Tibial nerve (tissue), 4 donors: ENCODE data around the gene UBE2D2. TPM values are rescaled to one million over a fixed set of nuclear protein-coding genes. Genes with fewer than 3 reads are reported as not detected.
A peak's percentile ranks its signal among the peaks of the same experiment; 100 is the strongest.

Experiments
- DNase-seq, 2 donors: peaks; one replicate each; pipeline ENCODE4 v3.0.0-alpha.2; 2019; ENCODE audit warnings: low spot score in 2 of 2
- H3K27ac ChIP-seq, 4 donors: fragments of 200-600 bp; sonication (generic) in 3 of 4; one replicate each; pipeline ENCODE4 v1.5.1; 2017 to 2019; ENCODE audit warnings: mild to moderate bottlenecking in 1 of 4
- H3K27me3 ChIP-seq, 2 donors: fragments of 200-600 bp; sonication (generic) in 1 of 2; one replicate each; pipeline versions ENCODE4 v1.5.1 to v1.6.0; 2017 to 2019
- H3K36me3 ChIP-seq, 3 donors: fragments of 200-600 bp; sonication (generic); one replicate each; pipeline ENCODE4 v1.5.1; 2018 to 2019
- H3K4me1 ChIP-seq, 4 donors: fragments of 200-600 bp; sonication (generic) in 3 of 4; one replicate each; pipeline ENCODE4 v1.5.1; 2017 to 2019
- H3K4me3 ChIP-seq, 4 donors: fragments of 200-600 bp; sonication (generic) in 3 of 4; one replicate each; pipeline ENCODE4 v1.5.1; 2017 to 2019; ENCODE audit warnings: mild to moderate bottlenecking in 1 of 4, moderate library complexity in 1 of 4
- H3K9me3 ChIP-seq, 4 donors: fragments of 200-600 bp; sonication (generic) in 3 of 4; one replicate each; pipeline ENCODE4 v1.5.1; 2017 to 2019
- CTCF ChIP-seq, 5 experiments: fragments of 200-600 bp in 3 of 5; fragments of 450-650 bp in 2 of 5; sonication (generic) in 3 of 5; IDR thresholded peaks; one replicate each; pipeline ENCODE4 v1.5.1; 2016 to 2019; ENCODE audit warnings: antibody characterized with exemption in 5 of 5, mild to moderate bottlenecking in 3 of 5, moderate library complexity in 2 of 5
- EP300 ChIP-seq, 2 donors: sonication (generic); formaldehyde crosslinking; IDR thresholded peaks; one replicate each; pipeline ENCODE4 v1.6.1; 2017; ENCODE audit warnings: antibody characterized with exemption in 2 of 2, mild to moderate bottlenecking in 1 of 2
- POLR2A ChIP-seq, 2 donors: fragments of 450-650 bp; IDR thresholded peaks; one replicate each; pipeline ENCODE4 v1.6.1; 2017; ENCODE audit warnings: antibody characterized with exemption in 2 of 2, mild to moderate bottlenecking in 2 of 2, moderate library complexity in 2 of 2
- WGBS, 2 donors: methylation state at CpG; one replicate each; pipeline ENCODE4 v1.1.5; 2018; 5-methylcytosine and 5-hydroxymethylcytosine counted together
- total RNA-seq, 4 donors: library from RNA; depleted of rRNA; stranded (reverse); fragments of >200 nt; gene quantifications; one replicate each; pipeline ENCODE4 v1.1.0, GENCODE V29; 2016

Gene UBE2D2
- total RNA-seq, 4 donors from 2014 or later: 85.9 to 118 (median 99.7) TPM

- Histone ChIP-seq H3K36me3 (no peaks in the 10 kb centered on the region), H3K27ac (peak overlapping the region; percentile 72 to 98 (median 90)), H3K4me3 (peak overlapping the region in 3 of 4 donors; percentile 23 to 41 (median 39)), H3K4me1 (peaks cover 0 to 100% (median 93%) of the 10 kb centered on the region in 4 donors), H3K27me3 (no peaks in the 10 kb centered on the region), H3K9me3 (no peaks in the 10 kb centered on the region)
- no peak for DNase-seq
- 17 to 18% methylated on average over 15 of the region's 15 CpGs for WGBS, 2 donors
- TF ChIP-seq EP300 (IDR thresholded peaks at IDR 0.05) (peak in 1 of 2 donors; percentile 15), POLR2A (IDR thresholded peaks at IDR 0.05) (no peak)
These were observed 98.0 kb downstream of the UBE2D2 start for GRCh38 chr5:139658928-139659667.

DNA sequence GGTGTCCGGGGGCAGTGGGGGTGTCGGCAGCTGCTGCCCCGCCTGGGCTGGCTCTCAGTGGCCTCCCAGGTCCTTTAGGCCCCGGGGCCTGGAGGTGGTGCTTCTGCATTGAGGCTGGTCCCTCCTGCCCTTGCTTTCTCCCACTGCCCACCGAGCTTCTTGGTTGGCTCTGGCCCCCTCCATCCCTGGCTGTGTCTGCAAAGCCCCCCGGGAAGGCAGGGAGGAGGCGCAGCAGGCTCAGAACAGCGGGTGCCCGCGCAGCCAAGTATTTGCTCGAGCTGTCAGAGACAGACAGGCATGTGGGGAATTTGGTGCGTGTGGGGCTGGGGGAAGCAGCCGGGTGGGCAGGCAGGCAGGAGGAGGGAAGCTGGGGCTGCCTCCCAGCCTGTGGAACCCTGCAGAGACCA, 98.6 kb downstream of the UBE2D2 start:
- 9 to 15% methylated on average over 10 to 12 of the region's 13 CpGs for WGBS, 2 donors
- Histone ChIP-seq H3K9me3 (no peaks in the 10 kb centered on the region), H3K4me3 (peak overlapping the region in 3 of 4 donors; percentile 23 to 41 (median 39)), H3K4me1 (peaks cover 0 to 100% (median 93%) of the 10 kb centered on the region in 4 donors), H3K27me3 (no peaks in the 10 kb centered on the region), H3K27ac (peak overlapping the region; percentile 72 to 98 (median 90)), H3K36me3 (no peaks in the 10 kb centered on the region)
- TF ChIP-seq POLR2A (IDR thresholded peaks at IDR 0.05): no peak
- DNase-seq: no peak

GRCh38 chr5:139660105-139660922, 99.2 kb downstream of the UBE2D2 start:
- TF ChIP-seq POLR2A (IDR thresholded peaks at IDR 0.05) (peak in 1 of 2 donors; percentile 31), CTCF (IDR thresholded peaks at IDR 0.05) (peak in 1 of 5 experiments; percentile 14), EP300 (IDR thresholded peaks at IDR 0.05) (peak in 1 of 2 donors; percentile 81)
- 24 to 35% methylated on average over 7 to 14 of the region's 14 CpGs for WGBS, 2 donors
- Histone ChIP-seq H3K4me3 (peak overlapping the region; percentile 12 to 41 (median 31)), H3K27me3 (no peaks in the 10 kb centered on the region), H3K9me3 (no peaks in the 10 kb centered on the region), H3K4me1 (peaks cover 0 to 100% (median 93%) of the 10 kb centered on the region in 4 donors), H3K36me3 (no peaks in the 10 kb centered on the region), H3K27ac (peak overlapping the region; percentile 72 to 98 (median 90))
- no peak for DNase-seq

GRCh38 chr5:139660923-139661814, 100.0 kb downstream of the UBE2D2 start:
- no peaks in the 10 kb centered on the region for H3K27me3 ChIP-seq
- no peaks in the 10 kb centered on the region for H3K36me3 ChIP-seq
- 14 to 41% methylated on average over 20 to 34 of the region's 41 CpGs for WGBS, 2 donors
- H3K9me3 ChIP-seq: no peaks in the 10 kb centered on the region
- TF ChIP-seq EP300 (IDR thresholded peaks at IDR 0.05) (peak in 1 of 2 donors; percentile 84), POLR2A (IDR thresholded peaks at IDR 0.05) (peak in 1 of 2 donors; percentile 10), CTCF (IDR thresholded peaks at IDR 0.05) (no peak)
- peak overlapping the region; percentile 3 to 39 (median 16) for H3K4me3 ChIP-seq
- H3K4me1 ChIP-seq: peaks cover 0 to 100% (median 92%) of the 10 kb centered on the region in 4 donors
- DNase-seq: peak; percentile 75 to 82
- peak overlapping the region; percentile 72 to 98 (median 90) for H3K27ac ChIP-seq

DNA sequence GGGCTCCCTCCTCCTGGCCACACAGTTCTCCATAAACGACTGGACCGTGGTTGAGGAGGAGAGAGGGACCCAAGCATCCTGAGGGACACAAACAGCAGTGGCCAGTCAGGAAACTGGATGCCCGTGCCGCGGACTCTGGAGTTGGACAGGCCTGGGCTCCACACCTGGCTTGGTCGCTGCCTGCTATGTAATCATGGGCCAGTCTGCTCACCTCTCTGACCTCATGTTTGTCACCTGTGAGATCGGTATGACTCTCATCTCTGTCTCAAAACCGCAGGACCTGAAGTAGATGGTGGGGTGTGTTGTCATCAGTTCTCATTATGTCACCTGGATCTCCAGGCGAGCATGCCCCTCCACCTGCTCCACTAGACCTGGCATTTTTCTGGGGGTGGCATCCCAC, 101.5 kb downstream of the UBE2D2 start:
- no peaks in the 10 kb centered on the region for H3K27me3 ChIP-seq
- 67 to 88% methylated on average over 8 to 9 of the region's 9 CpGs for WGBS, 2 donors
- TF ChIP-seq EP300 (IDR thresholded peaks at IDR 0.05): no peak
- TF ChIP-seq CTCF (IDR thresholded peaks at IDR 0.05): no peak
- no peak for TF ChIP-seq POLR2A (IDR thresholded peaks at IDR 0.05)
- peak overlapping the region in 3 of 4 donors; percentile 89 to 98 (median 91) for H3K27ac ChIP-seq
- H3K9me3 ChIP-seq: no peaks in the 10 kb centered on the region
- no peaks in the 10 kb centered on the region for H3K36me3 ChIP-seq
- no peak overlapping the region for H3K4me3 ChIP-seq
- peaks cover 0 to 100% (median 91%) of the 10 kb centered on the region in 4 donors for H3K4me1 ChIP-seq
- no peak for DNase-seq
